HepG2 (cell line): ENCODE measurements around the gene RSBN1L.

Source experiments
- CREM ChIP-seq, 2 experiments: sonication (generic) in 1 of 2; formaldehyde crosslinking in 1 of 2; IDR thresholded peaks; 2 replicates each; pipeline versions ENCODE4 v1.4.0 to v1.6.1; 2016 to 2020; ENCODE audit warnings: antibody characterized with exemption in 1 of 2, mild to moderate bottlenecking in 1 of 2, missing genetic modification reagents in 1 of 2
- DNMT3B ChIP-seq: conservative IDR thresholded peaks from 2 replicates; pipeline ENCODE4 v1.6.1; 2016; ENCODE audit warnings: missing biosample characterization, control low read depth
- EED ChIP-seq: sonication (generic); formaldehyde crosslinking; IDR thresholded peaks from 2 replicates; pipeline ENCODE4 v1.5.0; 2020; ENCODE audit warnings: mild to moderate bottlenecking, missing genetic modification reagents
- MAX ChIP-seq: IDR thresholded peaks from 2 replicates; pipeline ENCODE4 v1.6.1; 2012; ENCODE audit warnings: inconsistent platforms
- MTF1 ChIP-seq: sonication (generic); formaldehyde crosslinking; IDR thresholded peaks from 2 replicates; pipeline ENCODE4 v1.5.0; 2020; ENCODE audit warnings: missing genetic modification reagents
- PLRG1 ChIP-seq: fragments of 450-650 bp; conservative IDR thresholded peaks from 2 replicates; pipeline ENCODE4 v1.6.1; 2016
- TSC22D2 ChIP-seq: sonication (generic); formaldehyde crosslinking; IDR thresholded peaks from 2 replicates; pipeline ENCODE4 v1.5.1; 2020; ENCODE audit warnings: missing genetic modification reagents, mild to moderate bottlenecking, borderline replicate concordance
- ZNF639 ChIP-seq: conservative IDR thresholded peaks from 2 replicates; pipeline ENCODE4 v1.6.1; 2018; ENCODE audit warnings: missing genetic modification reagents
- ZSCAN30 ChIP-seq: sonication (generic); formaldehyde crosslinking; IDR thresholded peaks from 2 replicates; pipeline ENCODE4 v1.5.0; 2020; ENCODE audit warnings: mild to moderate bottlenecking, missing genetic modification reagents

DNA sequence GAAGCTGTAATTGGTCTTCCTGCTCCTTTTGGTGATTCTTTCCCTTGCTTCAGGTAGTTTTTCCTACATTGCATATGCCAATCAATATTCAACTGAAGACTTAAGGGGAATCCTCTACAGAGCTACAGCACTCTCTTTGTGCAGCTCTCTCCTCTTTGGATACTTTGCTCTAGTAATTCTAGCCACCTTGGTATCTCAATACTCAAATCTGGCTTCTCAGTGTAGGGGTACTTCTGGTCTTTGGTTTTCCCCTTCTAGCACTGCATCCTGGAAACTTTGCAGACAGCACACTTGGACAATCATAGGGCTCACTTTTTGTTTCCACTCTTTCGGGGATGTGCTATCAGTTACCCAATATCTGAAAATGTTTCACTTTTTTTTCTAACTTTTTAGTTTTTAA is 112.3 kb downstream of the RSBN1L start:
- no peak for TF ChIP-seq ZSCAN30
- no peak for TF ChIP-seq ZNF639 (CRISPR knock-in tag)
- no peak for TF ChIP-seq MTF1
- TF ChIP-seq DNMT3B: no peak
- no peak for TF ChIP-seq MAX
- TF ChIP-seq CREM (IDR thresholded peaks at IDR 0.05): no peak
- no peak for TF ChIP-seq CREM (CRISPR knock-in tag; IDR thresholded peaks at IDR 0.05)
- TF ChIP-seq TSC22D2 (CRISPR knock-in tag): no peak
- no peak for TF ChIP-seq PLRG1
- no peak for TF ChIP-seq EED
